Gastrocnemius medialis (tissue), 4 donors: Measurements from ENCODE around the gene PLPP4. TPM values are rescaled to one million over a fixed set of nuclear protein-coding genes. Genes with fewer than 3 reads are reported as not detected.

Experiments used
- ATAC-seq, 2 donors: fragments of 150-250 bp; one replicate each; pipeline ENCODE4 v1.9.1; 2016
- DNase-seq, 2 donors: peaks; one replicate each; pipeline ENCODE4 v3.0.0-alpha.2; 2019
- H3K27ac ChIP-seq, 4 donors: fragments of 200-600 bp; sonication (generic); 1 replicate in 1 of 4; 2 replicates in 3 of 4; pipeline ENCODE4 v1.5.1; 2016 to 2018; ENCODE audit warnings: mild to moderate bottlenecking in 2 of 4, moderate library complexity in 1 of 4
- H3K27me3 ChIP-seq, 3 donors: fragments of 200-600 bp; sonication (generic) in 2 of 3; 1 replicate in 1 of 3; 2 replicates in 2 of 3; pipeline versions ENCODE4 v1.5.1 to v1.6.0; 2016 to 2019; ENCODE audit warnings: mild to moderate bottlenecking in 1 of 3, moderate library complexity in 1 of 3
- H3K36me3 ChIP-seq, 2 donors: fragments of 200-600 bp; sonication (generic) in 1 of 2; one replicate each; pipeline ENCODE4 v1.5.1; 2017 to 2018
- H3K4me1 ChIP-seq, 2 donors: fragments of 200-600 bp; sonication (generic) in 1 of 2; one replicate each; pipeline ENCODE4 v1.5.1; 2016 to 2017; ENCODE audit warnings: mild to moderate bottlenecking in 2 of 2
- H3K4me3 ChIP-seq, 4 donors: fragments of 200-600 bp; sonication (generic) in 3 of 4; 1 replicate in 1 of 4; 2 replicates in 3 of 4; pipeline ENCODE4 v1.5.1; 2016 to 2019; ENCODE audit warnings: mild to moderate bottlenecking in 2 of 4
- H3K9me3 ChIP-seq, 3 donors: fragments of 200-600 bp; sonication (generic) in 2 of 3; 1 replicate in 1 of 3; 2 replicates in 2 of 3; pipeline ENCODE4 v1.5.1; 2016 to 2019
- CTCF ChIP-seq, 5 experiments: fragments of 450-650 bp in 3 of 5; fragments of 200-600 bp in 2 of 5; sonication (generic) in 2 of 5; IDR thresholded peaks in 4 of 5; conservative IDR thresholded peaks in 1 of 5; 1 replicate in 4 of 5; 2 replicates in 1 of 5; pipeline ENCODE4 v1.5.1; 2016 to 2019; ENCODE audit warnings: antibody characterized with exemption in 5 of 5, mild to moderate bottlenecking in 3 of 5, moderate library complexity in 3 of 5
- POLR2A ChIP-seq, 2 donors: fragments of 450-650 bp; IDR thresholded peaks; one replicate each; pipeline ENCODE4 v1.6.1; 2017; ENCODE audit warnings: antibody characterized with exemption in 2 of 2, mild to moderate bottlenecking in 2 of 2, moderate library complexity in 2 of 2
- in situ Hi-C, 4 donors: fragments of 200-750 bp; cut with MboI; loops; one replicate each; pipeline versions ENCODE4 v1.15.0 to v1.8.0; 2017; ENCODE audit warnings: low sequenced_read_pairs in 4 of 4
- intact Hi-C: fragments of 100-400 bp; cut with DNase I; formaldehyde crosslinking; loops from one replicate; pipeline ENCODE4 v1.15.1; 2023; ENCODE audit warnings: low total_unique reads
- total RNA-seq, 4 donors: library from RNA; depleted of rRNA; stranded (reverse); fragments of >200 nt; gene quantifications; one replicate each; pipeline versions ENCODE4 v1.1.0 to v1.2.3, GENCODE V29; 2016

PLPP4 gene
- total RNA-seq, 4 donors from 2014 or later, result not detected

- no peaks in the 10 kb centered on the region for H3K4me1 ChIP-seq
- H3K9me3 ChIP-seq, result no peaks in the 10 kb centered on the region
- DNase-seq (no peak), ATAC-seq (no peak)
- intact Hi-C loops, result no loop called here
- no peak for TF ChIP-seq POLR2A (IDR thresholded peaks at IDR 0.05)
- TF ChIP-seq CTCF (IDR thresholded peaks at IDR 0.05 in 4 of 5, conservative IDR thresholded peaks at IDR 0.05 in 1 of 5), result no peak
- H3K36me3 ChIP-seq, result no peaks in the 10 kb centered on the region
- H3K4me3 ChIP-seq, result no peak overlapping the region
- no peaks in the 10 kb centered on the region for H3K27me3 ChIP-seq
- in situ Hi-C loops, result no loop called here
- no peak overlapping the region for H3K27ac ChIP-seq
These were observed 173.2 kb downstream of the PLPP4 start for GRCh38 chr10:120630266-120630665.

- in situ Hi-C loops, result no loop called here
- Histone ChIP-seq H3K27me3 (no peaks in the 10 kb centered on the region), H3K27ac (no peak overlapping the region), H3K9me3 (no peaks in the 10 kb centered on the region), H3K4me3 (no peak overlapping the region), H3K4me1 (no peaks in the 10 kb centered on the region), H3K36me3 (no peaks in the 10 kb centered on the region)
- intact Hi-C loops, result no loop called here
- ATAC-seq, result no peak
- TF ChIP-seq POLR2A (IDR thresholded peaks at IDR 0.05), result no peak
- TF ChIP-seq CTCF (IDR thresholded peaks at IDR 0.05 in 4 of 5, conservative IDR thresholded peaks at IDR 0.05 in 1 of 5), result no peak
- no peak for DNase-seq
These were observed 175.0 kb downstream of the PLPP4 start for GRCh38 chr10:120632047-120632446.

GRCh38 chr10:120632942-120633341 is 175.9 kb downstream of the PLPP4 start:
- ATAC-seq (no peak), DNase-seq (no peak)
- no peaks in the 10 kb centered on the region for H3K9me3 ChIP-seq
- H3K27me3 ChIP-seq, result no peaks in the 10 kb centered on the region
- no peaks in the 10 kb centered on the region for H3K36me3 ChIP-seq
- no peak overlapping the region for H3K4me3 ChIP-seq
- in situ Hi-C loops (no loop called here), intact Hi-C loops (no loop called here)
- H3K27ac ChIP-seq, result no peak overlapping the region
- TF ChIP-seq POLR2A (IDR thresholded peaks at IDR 0.05), result no peak
- TF ChIP-seq CTCF (IDR thresholded peaks at IDR 0.05 in 4 of 5, conservative IDR thresholded peaks at IDR 0.05 in 1 of 5), result no peak
- H3K4me1 ChIP-seq, result no peaks in the 10 kb centered on the region

- no peaks in the 10 kb centered on the region for H3K4me1 ChIP-seq
- in situ Hi-C loops, result no loop called here
- ATAC-seq, result no peak
- intact Hi-C loops, result no loop called here
- H3K36me3 ChIP-seq, result no peaks in the 10 kb centered on the region
- TF ChIP-seq POLR2A (IDR thresholded peaks at IDR 0.05), result no peak
- H3K4me3 ChIP-seq, result no peak overlapping the region
- H3K27me3 ChIP-seq, result no peaks in the 10 kb centered on the region
- H3K27ac ChIP-seq, result no peak overlapping the region
- H3K9me3 ChIP-seq, result no peaks in the 10 kb centered on the region
- no peak for DNase-seq
These were observed 177.6 kb downstream of the PLPP4 start for GRCh38 chr10:120634659-120635058.
